ENCODE data around the gene BGN. TPM values are rescaled to one million over a fixed set of nuclear protein-coding genes. Genes with fewer than 3 reads are reported as not detected.

BGN gene
- total and polyA plus RNA-seq, 2 donors (not counting 1 experiment from before 2014, with no cell fraction given) = not detected

- no peaks in the 10 kb centered on the region for H3K79me2 ChIP-seq (ENCODE audit: control insufficient read depth, insufficient read depth, low read length)
- H2AFZ ChIP-seq (ENCODE audit: insufficient read depth, low read depth, low read length, poor library complexity, severe bottlenecking) = no peak overlapping the region
- H3K36me3 ChIP-seq (replicated peaks in 1 of 2; ENCODE audit: control extremely low read depth in 1 of 2, control insufficient read depth in 1 of 2, extremely low read depth in 1 of 2, insufficient read depth in 2 of 2, low read length in 1 of 2) = peaks cover 0 to 7% of the 10 kb centered on the region in 2 experiments
- H3K4me3 Mint-ChIP-seq = no peak overlapping the region
- ATAC-seq (ENCODE audit: low read depth) (no peak), DNase-seq (no peak)
- no peak overlapping the region for H3K27ac Mint-ChIP-seq
- H3K4me1 ChIP-seq (ENCODE audit: control insufficient read depth in 2 of 2, insufficient read depth in 2 of 2, low read length in 2 of 2) = no peaks in the 10 kb centered on the region
- ChIA-PET CTCF (no interaction called here), POLR2A (no interaction called here)
- no peaks in the 10 kb centered on the region for H3K9me3 ChIP-seq (ENCODE audit: control extremely low read depth in 1 of 3, control insufficient read depth in 2 of 3, insufficient read depth in 1 of 3, low read length in 2 of 3)
- no peak overlapping the region for H3K4me3 ChIP-seq (ENCODE audit: control extremely low read depth in 1 of 5, extremely low read depth in 1 of 5, insufficient read depth in 1 of 5, low read depth in 2 of 5, low read length in 4 of 5)
- TF ChIP-seq EZH2 (IDR thresholded peaks at IDR 0.05; ENCODE audit: borderline replicate concordance, insufficient read depth, low read depth, low read length, poor library complexity, severe bottlenecking) (no peak), CTCF (IDR thresholded peaks at IDR 0.05) (no peak)
- H4K20me1 ChIP-seq (ENCODE audit: control insufficient read depth, insufficient read depth, low read length, poor library complexity, severe bottlenecking) = no peaks in the 10 kb centered on the region
- no peaks in the 10 kb centered on the region for H3K4me1 Mint-ChIP-seq
- no peak overlapping the region for H3K4me2 ChIP-seq (replicated peaks; ENCODE audit: low read depth, low read length, poor library complexity, severe bottlenecking)
- no peaks in the 10 kb centered on the region for H3K27me3 ChIP-seq (replicated peaks in 1 of 4; ENCODE audit: control extremely low read depth in 1 of 4, control insufficient read depth in 3 of 4, insufficient read depth in 4 of 4, low read length in 3 of 4)
- H3K27ac ChIP-seq (ENCODE audit: low read length in 2 of 2) = no peak overlapping the region
- no peak overlapping the region for H3K9ac ChIP-seq (ENCODE audit: low read length)
- no peaks in the 10 kb centered on the region for H3K9me3 Mint-ChIP-seq (ENCODE audit: insufficient read depth)
- WGBS (ENCODE audit: insufficient coverage) = 99% methylated on average over 16 of the region's 16 CpGs
- intact Hi-C loops (cut with micrococcal nuclease) = no loop called here
- no peaks in the 10 kb centered on the region for H3K27me3 Mint-ChIP-seq
These were observed 39.8 kb upstream of the BGN start for GRCh38 chrX:153454901-153455550.

- Histone ChIP-seq H2AFZ (ENCODE audit: insufficient read depth, low read depth, low read length, poor library complexity, severe bottlenecking) (no peak overlapping the region), H4K20me1 (ENCODE audit: control insufficient read depth, insufficient read depth, low read length, poor library complexity, severe bottlenecking) (no peaks in the 10 kb centered on the region), H3K4me1 (ENCODE audit: control insufficient read depth in 2 of 2, insufficient read depth in 2 of 2, low read length in 2 of 2) (no peaks in the 10 kb centered on the region), H3K36me3 (replicated peaks in 1 of 2; ENCODE audit: control extremely low read depth in 1 of 2, control insufficient read depth in 1 of 2, extremely low read depth in 1 of 2, insufficient read depth in 2 of 2, low read length in 1 of 2) (peaks cover 0 to 7% of the 10 kb centered on the region in 2 experiments), H3K9me3 (ENCODE audit: control extremely low read depth in 1 of 3, control insufficient read depth in 2 of 3, insufficient read depth in 1 of 3, low read length in 2 of 3) (no peaks in the 10 kb centered on the region), H3K4me2 (replicated peaks; ENCODE audit: low read depth, low read length, poor library complexity, severe bottlenecking) (no peak overlapping the region), H3K27me3 (replicated peaks in 1 of 4; ENCODE audit: control extremely low read depth in 1 of 4, control insufficient read depth in 3 of 4, insufficient read depth in 4 of 4, low read length in 3 of 4) (no peaks in the 10 kb centered on the region), H3K79me2 (ENCODE audit: control insufficient read depth, insufficient read depth, low read length) (no peaks in the 10 kb centered on the region), H3K27ac (ENCODE audit: low read length in 2 of 2) (no peak overlapping the region), H3K4me3 (ENCODE audit: control extremely low read depth in 1 of 5, extremely low read depth in 1 of 5, insufficient read depth in 1 of 5, low read depth in 2 of 5, low read length in 4 of 5) (no peak overlapping the region), H3K9ac (ENCODE audit: low read length) (no peak overlapping the region)
- 94% methylated on average over 12 of the region's 16 CpGs for WGBS (ENCODE audit: insufficient coverage)
- Mint-ChIP-seq H3K27me3 (no peaks in the 10 kb centered on the region), H3K9me3 (ENCODE audit: insufficient read depth) (no peaks in the 10 kb centered on the region), H3K4me3 (no peak overlapping the region), H3K4me1 (no peaks in the 10 kb centered on the region), H3K27ac (no peak overlapping the region)
- intact Hi-C loops (cut with micrococcal nuclease) = no loop called here
- TF ChIP-seq CTCF (IDR thresholded peaks at IDR 0.05) (no peak), EZH2 (IDR thresholded peaks at IDR 0.05; ENCODE audit: borderline replicate concordance, insufficient read depth, low read depth, low read length, poor library complexity, severe bottlenecking) (no peak)
- ChIA-PET CTCF (no interaction called here), POLR2A (no interaction called here)
- no peak for DNase-seq
- ATAC-seq (ENCODE audit: low read depth) = no peak
These were observed 39.2 kb upstream of the BGN start for GRCh38 chrX:153455571-153455970.
